HG03135 (cell line): ENCODE measurements around the gene MAMDC2.

Source experiments
- ATAC-seq: cut with Tn5 transposase; IDR thresholded peaks from one replicate; pipeline ENCODE4 v1.9.1; 2021; ENCODE audit warnings: mild to moderate bottlenecking, moderate library complexity; ENCODE audit not compliant: unreplicated experiment

MAMDC2 gene

DNA sequence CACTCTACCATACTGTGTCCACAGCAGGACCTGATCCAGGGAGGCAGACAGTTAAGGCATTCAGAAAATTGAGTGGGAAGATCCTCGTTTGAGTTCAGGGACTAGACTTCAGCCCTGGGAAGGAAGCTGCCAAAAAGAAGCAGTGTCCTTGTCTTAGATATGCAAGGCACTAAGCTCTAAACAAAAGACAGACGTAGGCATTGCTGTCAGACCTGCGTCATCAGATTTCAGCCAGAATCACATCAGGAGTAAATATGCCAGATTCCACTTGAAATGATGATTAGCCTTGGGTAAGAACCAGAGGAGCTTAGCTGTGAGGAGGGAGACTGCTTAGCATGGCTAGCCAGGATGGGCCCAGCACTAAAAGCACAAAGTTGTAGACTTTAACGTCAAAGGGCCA is 56.7 kb downstream of the MAMDC2 start:
- ATAC-seq = no peak

GRCh38 chr9:70101265-70101664 is 57.6 kb downstream of the MAMDC2 start:
- no peak for ATAC-seq

- no peak for ATAC-seq
These were observed 61.5 kb downstream of the MAMDC2 start for GRCh38 chr9:70105147-70105546.

DNA sequence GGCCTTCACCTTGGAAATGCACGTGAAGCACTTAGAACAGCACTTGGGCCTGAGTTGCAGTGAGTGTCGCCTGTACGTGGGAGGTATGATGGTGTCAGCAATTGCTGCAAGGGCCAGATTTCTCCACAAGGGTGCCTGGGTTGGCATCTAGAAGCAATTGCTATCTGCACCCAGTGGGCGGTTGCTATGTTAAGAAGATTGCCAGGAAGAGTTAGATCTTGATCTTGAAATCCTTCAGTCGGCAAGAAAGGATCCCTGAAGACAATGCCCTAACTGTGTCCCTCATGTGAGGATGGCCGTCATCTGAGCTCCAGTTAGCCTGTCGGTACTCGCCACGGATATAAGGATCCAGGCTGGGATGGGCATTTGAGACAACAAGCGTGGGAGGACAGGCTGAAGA is 62.9 kb downstream of the MAMDC2 start:
- ATAC-seq = no peak

DNA sequence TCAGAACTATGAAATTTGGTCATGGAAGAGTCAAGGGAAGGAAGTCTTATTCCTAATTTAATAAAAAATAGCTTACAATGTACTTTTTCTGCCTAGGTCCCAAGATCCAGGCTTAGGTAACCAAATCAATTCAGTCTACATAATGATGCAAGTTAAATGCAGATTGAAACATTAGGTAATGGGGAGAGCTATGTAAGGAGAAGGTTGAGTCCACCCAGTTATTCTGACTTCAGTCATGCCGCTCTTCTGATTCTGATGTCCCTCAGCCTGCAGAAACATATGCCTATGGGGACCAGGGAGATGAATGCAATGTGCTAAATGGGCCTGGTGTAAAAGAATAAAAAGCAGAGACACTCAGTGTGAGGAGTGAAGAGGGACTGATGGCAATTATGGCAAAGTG is 63.9 kb downstream of the MAMDC2 start:
- ATAC-seq = no peak

GRCh38 chr9:70108181-70108580 is 64.5 kb downstream of the MAMDC2 start:
- ATAC-seq = no peak

- no peak for ATAC-seq
These were observed 66.8 kb downstream of the MAMDC2 start for GRCh38 chr9:70110194-70111041.

- ATAC-seq = peak; percentile 77
These were observed 67.5 kb downstream of the MAMDC2 start for GRCh38 chr9:70111042-70111602.

DNA sequence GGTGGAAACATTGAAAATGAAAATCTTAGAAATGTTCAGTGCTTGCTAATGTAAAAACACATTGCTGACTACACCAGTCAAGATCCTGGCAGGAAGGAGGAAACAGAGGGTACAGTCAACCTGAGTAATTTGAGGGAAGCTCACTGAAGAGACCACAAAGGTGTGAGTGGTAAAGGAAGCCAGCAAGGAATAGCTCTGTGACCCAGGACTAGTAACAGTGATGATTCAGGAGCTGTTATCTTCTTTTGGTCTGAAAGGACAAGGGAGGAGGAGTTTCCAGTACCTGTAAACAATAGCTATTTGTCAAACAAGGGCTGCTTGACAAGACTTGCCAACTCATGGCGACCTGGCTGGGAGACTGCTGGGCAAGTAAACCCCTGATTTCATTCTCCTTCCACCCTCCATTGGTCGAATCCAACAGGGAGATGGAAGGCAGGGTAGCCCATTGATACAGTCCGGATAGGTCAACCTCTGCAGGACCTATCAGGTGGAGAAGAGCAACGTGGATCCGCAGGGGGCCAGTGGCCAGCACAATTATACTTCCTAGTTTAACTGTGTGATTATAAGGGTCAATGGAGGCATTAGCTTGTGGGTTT is 68.1 kb downstream of the MAMDC2 start:
- no peak for ATAC-seq

DNA sequence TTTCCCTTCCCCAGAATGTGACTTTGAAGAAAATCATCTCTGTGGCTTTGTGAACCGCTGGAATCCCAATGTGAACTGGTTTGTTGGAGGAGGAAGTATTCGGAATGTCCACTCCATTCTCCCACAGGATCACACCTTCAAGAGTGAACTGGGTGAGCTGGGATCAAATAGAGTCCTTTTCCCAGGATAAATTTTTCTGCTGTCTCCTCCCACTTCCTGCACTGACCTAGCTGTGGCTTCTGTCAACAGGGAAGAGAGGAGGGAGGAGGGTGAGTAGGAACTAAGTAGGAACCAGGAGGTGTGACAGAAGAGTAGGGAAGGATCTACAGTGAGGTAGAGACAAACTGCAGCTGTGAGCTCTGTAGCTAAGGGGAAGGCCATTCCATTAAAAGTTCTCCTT is 69.3 kb downstream of the MAMDC2 start:
- no peak for ATAC-seq

- ATAC-seq = peak; percentile 63
These were observed 69.9 kb downstream of the MAMDC2 start for GRCh38 chr9:70113403-70114022.

DNA sequence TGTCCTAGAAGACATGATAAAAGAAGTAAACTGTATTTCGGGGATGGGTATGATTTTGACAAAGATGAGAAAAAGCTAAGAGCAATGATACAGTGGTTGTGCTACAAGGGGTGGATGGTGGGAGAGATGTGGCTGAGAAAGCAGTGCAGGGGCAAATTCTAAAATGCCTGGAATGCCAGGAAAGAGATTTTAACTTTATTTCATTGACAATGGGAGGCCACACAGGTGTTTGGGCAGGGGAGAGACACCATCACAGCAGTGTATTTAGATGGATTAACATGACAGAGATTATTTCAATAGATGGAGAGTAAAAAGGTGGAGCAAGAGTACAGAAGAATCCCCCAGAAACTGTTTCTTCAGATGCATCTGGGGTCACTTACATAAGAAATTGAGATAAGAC is 71.2 kb downstream of the MAMDC2 start:
- ATAC-seq = no peak

- no peak for ATAC-seq
These were observed 74.2 kb downstream of the MAMDC2 start for GRCh38 chr9:70117835-70118319.

DNA sequence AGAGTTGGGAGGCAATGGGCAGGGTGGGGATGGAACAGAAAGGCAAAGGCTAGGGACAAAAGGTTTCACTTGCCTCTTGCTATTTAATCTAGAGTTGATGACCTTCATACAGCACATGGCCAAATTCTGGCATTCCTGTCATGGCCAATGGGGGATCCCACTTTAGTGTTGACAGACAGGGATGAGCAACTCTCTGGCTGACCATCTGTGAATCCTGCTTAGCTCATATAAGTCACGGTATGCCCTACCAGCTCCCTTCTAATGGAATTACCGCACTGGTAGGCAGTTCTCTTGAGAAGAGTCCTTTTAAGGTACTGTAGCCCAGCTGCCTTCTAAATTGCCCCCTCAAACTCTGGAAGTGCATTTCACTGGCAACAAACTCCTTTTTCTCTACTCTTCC is 76.1 kb downstream of the MAMDC2 start:
- ATAC-seq = no peak

GRCh38 chr9:70120834-70121510 is 77.3 kb downstream of the MAMDC2 start:
- ATAC-seq = no peak

DNA sequence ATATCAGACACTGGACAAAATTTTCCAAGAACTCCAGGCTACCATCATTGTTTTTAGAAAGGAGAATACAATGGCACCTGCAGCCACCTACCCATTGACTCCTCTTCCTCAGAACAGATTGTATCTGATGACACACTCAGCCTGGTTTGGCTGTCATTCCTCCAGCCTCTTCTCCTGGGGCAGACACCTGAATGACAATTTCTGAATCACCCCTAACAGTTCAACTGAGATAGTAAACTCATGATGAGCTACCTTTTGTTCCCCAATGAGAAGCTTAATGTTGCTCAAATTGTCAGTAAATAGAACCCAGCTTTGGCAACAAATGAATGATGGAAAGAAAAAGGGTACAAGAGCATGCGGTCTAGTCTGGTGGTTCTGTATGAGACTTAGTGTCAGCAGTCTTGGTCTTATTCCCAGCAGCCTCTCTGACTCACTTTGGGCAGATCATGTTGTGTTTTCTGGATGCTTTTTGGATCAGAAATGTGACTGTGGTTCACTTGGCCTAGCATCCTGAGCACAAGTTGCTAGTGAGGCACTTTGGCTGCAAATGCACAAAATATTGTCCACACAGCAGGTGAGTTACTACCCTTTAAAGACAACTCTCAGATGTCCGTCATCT is 78.3 kb downstream of the MAMDC2 start:
- no peak for ATAC-seq

GRCh38 chr9:70123695-70124094 is 80.0 kb downstream of the MAMDC2 start:
- ATAC-seq = no peak

DNA sequence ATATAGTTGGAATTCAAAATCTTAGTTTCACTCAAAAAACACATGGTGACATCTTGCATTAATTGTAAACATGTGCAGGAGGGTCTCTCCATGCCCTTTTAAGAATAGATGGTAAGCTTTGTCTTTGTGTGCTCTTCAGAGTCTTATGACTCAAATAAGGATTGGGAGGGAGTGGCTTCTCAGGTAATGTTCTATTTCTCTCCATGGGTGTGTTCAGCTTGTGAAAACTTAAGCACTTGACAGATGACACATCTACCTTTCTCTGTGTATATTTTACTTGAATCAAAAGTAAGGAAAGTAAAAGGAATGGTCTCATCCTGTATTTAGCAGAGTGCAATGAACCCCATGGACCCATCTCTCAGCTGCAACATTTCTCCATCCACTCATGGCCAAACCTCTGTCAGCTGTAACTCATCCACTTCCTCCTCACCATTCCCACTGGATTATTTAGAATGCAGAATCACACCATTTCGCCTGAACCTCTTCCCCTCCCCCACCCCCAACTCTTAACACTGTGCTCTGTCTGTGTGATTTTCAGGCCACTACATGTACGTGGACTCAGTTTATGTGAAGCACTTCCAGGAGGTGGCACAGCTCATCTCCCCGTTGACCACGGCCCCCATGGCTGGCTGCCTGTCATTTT is 82.1 kb downstream of the MAMDC2 start:
- ATAC-seq = no peak

DNA sequence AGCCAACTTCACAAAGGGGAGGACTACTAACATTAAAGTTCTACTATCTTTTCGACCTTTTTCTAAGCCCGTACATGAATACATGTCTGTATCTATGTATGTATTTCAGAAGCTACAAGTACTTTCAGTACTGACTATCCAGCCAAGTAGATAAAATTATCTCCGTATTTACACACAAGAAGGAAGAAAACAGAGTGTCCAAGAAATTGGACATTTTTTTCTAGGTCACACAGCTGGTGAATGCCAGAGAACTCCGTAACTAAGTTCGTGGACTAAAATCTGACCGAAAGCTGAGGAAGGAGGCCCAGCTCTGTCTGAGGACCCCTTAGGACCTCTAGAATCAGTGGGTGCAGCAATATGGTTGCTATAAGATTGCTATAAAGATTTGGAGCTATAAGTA is 83.4 kb downstream of the MAMDC2 start:
- no peak for ATAC-seq
